VCaP (cell line): ENCODE measurements around the gene KLF9.

Experiments
- H3K27ac ChIP-seq: fragments of 450-650 bp; 2 replicates; pipeline ENCODE4 v1.5.1; 2017
- TF ChIP-seq, protein P1 (sequence below): fragments of 450-650 bp; conservative IDR thresholded peaks from 2 replicates; pipeline ENCODE4 v1.5.1; 2017; ENCODE audit warnings: mild to moderate bottlenecking, moderate library complexity

Gene KLF9

DNA sequence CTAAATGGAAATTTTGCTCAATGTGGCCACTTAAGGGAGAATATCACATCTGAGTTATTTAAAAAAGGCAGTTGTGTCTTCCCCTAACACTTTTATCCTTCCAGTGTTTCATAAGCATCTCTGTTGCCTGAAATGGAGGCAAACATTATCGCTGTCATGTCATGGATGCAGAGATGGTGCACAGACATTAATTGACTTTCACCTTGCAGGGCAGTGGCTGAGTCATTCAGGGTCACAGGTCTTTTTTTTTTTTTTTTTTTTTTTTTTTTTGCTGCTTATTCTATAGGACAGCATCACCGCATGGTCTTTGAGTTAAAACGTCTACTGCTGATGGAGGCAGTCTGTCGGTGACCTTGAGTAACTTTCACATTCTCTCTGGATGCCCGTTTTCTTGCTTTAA, 36.3 kb upstream of the KLF9 start:
- TF ChIP-seq, protein P1, sequence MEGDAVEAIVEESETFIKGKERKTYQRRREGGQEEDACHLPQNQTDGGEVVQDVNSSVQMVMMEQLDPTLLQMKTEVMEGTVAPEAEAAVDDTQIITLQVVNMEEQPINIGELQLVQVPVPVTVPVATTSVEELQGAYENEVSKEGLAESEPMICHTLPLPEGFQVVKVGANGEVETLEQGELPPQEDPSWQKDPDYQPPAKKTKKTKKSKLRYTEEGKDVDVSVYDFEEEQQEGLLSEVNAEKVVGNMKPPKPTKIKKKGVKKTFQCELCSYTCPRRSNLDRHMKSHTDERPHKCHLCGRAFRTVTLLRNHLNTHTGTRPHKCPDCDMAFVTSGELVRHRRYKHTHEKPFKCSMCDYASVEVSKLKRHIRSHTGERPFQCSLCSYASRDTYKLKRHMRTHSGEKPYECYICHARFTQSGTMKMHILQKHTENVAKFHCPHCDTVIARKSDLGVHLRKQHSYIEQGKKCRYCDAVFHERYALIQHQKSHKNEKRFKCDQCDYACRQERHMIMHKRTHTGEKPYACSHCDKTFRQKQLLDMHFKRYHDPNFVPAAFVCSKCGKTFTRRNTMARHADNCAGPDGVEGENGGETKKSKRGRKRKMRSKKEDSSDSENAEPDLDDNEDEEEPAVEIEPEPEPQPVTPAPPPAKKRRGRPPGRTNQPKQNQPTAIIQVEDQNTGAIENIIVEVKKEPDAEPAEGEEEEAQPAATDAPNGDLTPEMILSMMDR = no peak
- no peak overlapping the region for H3K27ac ChIP-seq

DNA sequence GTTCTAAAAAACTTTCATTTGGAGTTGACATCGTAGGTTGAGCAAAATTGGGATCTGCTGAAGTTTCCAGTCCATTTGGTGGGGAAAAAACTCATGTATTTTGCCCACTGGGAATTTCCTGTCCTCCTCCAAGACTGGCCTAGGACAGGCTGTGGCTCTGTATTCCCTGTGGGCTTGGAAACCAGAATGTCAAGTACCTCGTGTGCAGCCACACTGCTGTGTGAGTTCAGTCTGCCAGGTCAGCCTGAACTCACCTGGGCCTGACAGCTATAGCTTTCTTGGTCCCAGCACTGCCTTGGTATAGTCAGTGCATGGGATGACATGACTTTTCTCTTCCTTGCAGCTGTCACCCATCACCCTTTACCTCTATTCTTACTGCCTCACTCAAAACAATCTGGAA, 35.0 kb upstream of the KLF9 start:
- TF ChIP-seq, protein P1 = no peak
- H3K27ac ChIP-seq = no peak overlapping the region

DNA sequence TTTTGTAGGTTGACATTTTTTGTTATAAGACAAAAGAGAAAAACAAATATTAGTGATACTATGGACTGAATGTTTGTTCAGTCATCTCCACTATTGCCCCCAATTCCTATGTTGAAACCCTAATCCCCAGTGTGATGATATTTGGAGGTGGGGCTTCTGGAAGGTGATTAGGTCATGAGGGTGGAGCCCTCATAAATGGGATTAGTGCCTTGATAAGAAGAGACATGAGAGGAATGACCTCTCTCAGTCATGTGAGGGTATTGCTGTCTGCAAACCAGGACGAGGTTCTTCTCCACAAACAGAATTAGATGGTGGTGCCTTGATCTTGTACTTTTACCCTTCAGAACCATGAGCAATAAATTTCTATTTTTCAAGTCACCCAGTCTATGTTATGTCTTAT, 34.5 kb upstream of the KLF9 start:
- TF ChIP-seq, protein P1 = no peak
- no peak overlapping the region for H3K27ac ChIP-seq

DNA sequence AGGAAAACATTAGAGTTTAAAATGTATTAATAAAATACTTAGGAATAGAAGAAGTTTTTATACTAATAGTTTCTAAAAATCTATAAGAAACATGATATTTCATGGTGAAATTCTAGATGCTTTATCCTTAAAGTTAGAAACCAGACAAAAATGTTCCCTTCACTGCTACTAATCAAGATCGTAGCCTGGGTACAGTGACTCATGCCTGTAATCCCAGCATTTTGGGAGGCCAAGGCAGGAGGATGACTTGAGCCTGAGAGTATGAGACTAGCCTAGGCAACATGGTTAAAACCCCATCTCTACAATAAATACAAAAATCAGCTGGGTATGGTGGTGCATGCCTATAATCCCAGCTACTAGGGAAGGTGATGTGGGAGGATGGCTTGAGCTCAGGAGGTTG, 30.4 kb upstream of the KLF9 start:
- TF ChIP-seq, protein P1 = no peak

GRCh38 chr9:70442328-70442848, 27.9 kb upstream of the KLF9 start:
- H3K27ac ChIP-seq = no peak overlapping the region
- TF ChIP-seq, protein P1 = no peak

More for the DNA sequence above, 30.4 kb upstream of the KLF9 start:
- H3K27ac ChIP-seq = no peak overlapping the region

GRCh38 chr9:70441622-70442021, 27.2 kb upstream of the KLF9 start:
- H3K27ac ChIP-seq = no peak overlapping the region
- TF ChIP-seq, protein P1 = no peak

DNA sequence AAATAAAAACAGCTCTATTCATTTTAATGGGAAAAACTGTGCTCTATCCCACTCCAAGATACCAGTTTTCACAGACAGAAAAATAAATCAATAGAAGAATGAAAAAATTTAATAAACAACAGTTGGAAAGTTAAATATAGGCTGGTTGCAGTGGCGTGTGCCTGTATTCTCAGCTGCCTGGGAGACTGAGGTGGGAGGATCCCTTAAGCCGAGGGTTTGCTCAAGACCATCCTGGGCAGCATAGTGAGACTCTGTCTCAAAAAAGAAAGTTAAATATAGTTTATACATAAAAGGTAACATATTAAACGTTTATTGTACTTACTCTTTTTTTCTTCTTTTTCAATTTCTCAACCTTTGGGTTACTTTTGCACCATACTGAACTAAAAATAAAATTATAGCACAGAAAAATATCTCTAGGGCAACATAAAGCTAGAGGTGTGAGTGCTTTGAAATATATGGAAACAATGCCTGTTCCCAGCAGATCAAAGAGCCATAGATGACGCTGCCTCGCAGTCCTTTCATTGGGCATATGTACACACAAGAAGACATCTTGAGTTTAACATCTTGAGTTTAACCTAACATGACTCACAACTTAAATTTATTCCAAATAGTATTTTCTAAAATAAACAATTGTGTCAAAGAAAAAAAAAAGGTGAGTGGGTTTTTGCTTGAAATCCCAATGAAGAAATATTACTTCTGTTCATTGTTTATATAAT, 25.7 kb upstream of the KLF9 start:
- TF ChIP-seq, protein P1 = no peak
- H3K27ac ChIP-seq = no peak overlapping the region
